A673 (cell line): ENCODE measurements around the gene COBL. TPM values are rescaled to one million over a fixed set of nuclear protein-coding genes. Genes with fewer than 3 reads are reported as not detected.

ENCODE experiments used
- BruUV-seq: library from RNA; stranded (reverse); fragments of 400-500 nt; replicated peaks from 2 replicates; lab custom pipeline; 2021; lab: Mats Ljungman, UMichigan
- CTCF ChIA-PET: fragments of 300-600 bp; sonication (Branson Sonifier 250); formaldehyde crosslinking; loops from one replicate; lab custom pipeline; 2022; ENCODE audit warnings: antibody characterized with exemption; lab: Charles Lee
- POLR2A ChIA-PET: fragments of 300-600 bp; sonication (Branson Sonifier 250); formaldehyde crosslinking; loops from one replicate; lab custom pipeline; 2022; ENCODE audit warnings: antibody characterized with exemption; ENCODE audit not compliant: low non-redundant PET; lab: Charles Lee
- DNase-seq: peaks from one replicate; pipeline ENCODE4 v3.0.0-alpha.2; 2015; ENCODE audit warnings: low spot score
- H3K27ac ChIP-seq: fragments of 200-600 bp; sonication (generic); 2 replicates; pipeline ENCODE4 v1.5.1; 2016; ENCODE audit warnings: mixed run types, low read depth, mild to moderate bottlenecking, mixed read lengths, antibody characterized with exemption, low read length; ENCODE audit not compliant: poor library complexity, severe bottlenecking
- H3K27me3 ChIP-seq: fragments of 200-600 bp; sonication (generic); replicated peaks from 2 replicates; pipeline ENCODE4 v1.6.1; 2017; ENCODE audit warnings: mixed run types, low read depth, mild to moderate bottlenecking, mixed read lengths, antibody characterized with exemption, low read length; ENCODE audit not compliant: insufficient read depth, poor library complexity
- H3K36me3 ChIP-seq: fragments of 200-600 bp; sonication (generic); 2 replicates; pipeline ENCODE4 v1.6.1; 2016; ENCODE audit warnings: mixed run types, mild to moderate bottlenecking, mixed read lengths, antibody characterized with exemption, low read length; ENCODE audit not compliant: insufficient read depth, poor library complexity, severe bottlenecking
- H3K4me1 ChIP-seq: fragments of 200-600 bp; sonication (generic); 2 replicates; pipeline ENCODE4 v1.6.1; 2017; ENCODE audit warnings: mixed run types, mild to moderate bottlenecking, mixed read lengths, antibody characterized with exemption, low read length; ENCODE audit not compliant: insufficient read depth, poor library complexity, severe bottlenecking
- H3K4me3 ChIP-seq: fragments of 200-600 bp; sonication (generic); 2 replicates; pipeline ENCODE4 v1.5.1; 2016; ENCODE audit warnings: low read depth, mixed run types, mild to moderate bottlenecking, mixed read lengths, low read length; ENCODE audit not compliant: poor library complexity, severe bottlenecking
- H3K9me3 ChIP-seq: fragments of 200-600 bp; sonication (generic); 2 replicates; pipeline ENCODE4 v1.6.1; 2016; ENCODE audit warnings: mixed run types, low read depth, mild to moderate bottlenecking, mixed read lengths, antibody characterized with exemption, low read length; ENCODE audit not compliant: poor library complexity, severe bottlenecking
- EZH2 ChIP-seq: fragments of 200-600 bp; sonication (generic); IDR thresholded peaks from 2 replicates; pipeline ENCODE4 v1.6.1; 2017; ENCODE audit warnings: borderline replicate concordance, low read depth, mild to moderate bottlenecking, mixed read lengths, antibody characterized with exemption, low read length; ENCODE audit not compliant: poor library complexity, severe bottlenecking
- intact Hi-C: fragments of 100-400 bp; cut with micrococcal nuclease; formaldehyde crosslinking; loops from one replicate; pipeline ENCODE4 v1.10.0; 2022; ENCODE audit not compliant: unreplicated experiment
- total RNA-seq: library from RNA; stranded (reverse); gene quantifications from 2 replicates; pipeline ENCODE4 v1.2.3, GENCODE V29; 2021
- TF ChIP-seq, protein P1 (sequence below): fragments of 300-800, 200-600 bp; sonication (generic); conservative IDR thresholded peaks from 2 replicates; pipeline ENCODE4 v1.5.1; 2017; ENCODE audit warnings: low read depth, mild to moderate bottlenecking, antibody characterized with exemption, low read length, moderate library complexity, mixed read lengths

COBL gene
- total RNA-seq, 1 experiment from 2014 or later = not detected

DNA sequence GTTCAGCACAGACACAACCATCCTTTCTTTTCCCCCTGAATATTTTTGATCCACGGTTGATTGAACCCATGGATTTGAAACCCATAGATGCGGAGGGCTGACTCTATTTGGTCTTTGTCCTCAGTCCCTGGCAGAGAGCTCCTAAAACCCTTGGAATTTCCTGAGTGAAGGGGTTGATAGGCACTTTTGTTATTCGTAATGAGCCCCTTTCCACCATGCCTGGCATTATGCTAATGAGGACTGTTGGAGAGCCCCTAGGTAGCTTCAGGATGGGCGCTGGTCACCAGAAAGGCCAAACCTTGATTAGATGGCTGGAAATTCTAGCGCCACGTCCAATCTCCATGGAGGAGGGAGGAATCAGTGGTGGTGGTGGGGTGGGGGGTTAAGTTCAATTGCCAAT is 328.1 kb downstream of the COBL start:
- Histone ChIP-seq H3K36me3 (no peaks in the 10 kb centered on the region), H3K4me3 (no peak overlapping the region), H3K9me3 (peaks cover 13% of the 10 kb centered on the region), H3K27me3 (no peaks in the 10 kb centered on the region), H3K27ac (no peak overlapping the region), H3K4me1 (no peaks in the 10 kb centered on the region)
- TF ChIP-seq, protein P1, sequence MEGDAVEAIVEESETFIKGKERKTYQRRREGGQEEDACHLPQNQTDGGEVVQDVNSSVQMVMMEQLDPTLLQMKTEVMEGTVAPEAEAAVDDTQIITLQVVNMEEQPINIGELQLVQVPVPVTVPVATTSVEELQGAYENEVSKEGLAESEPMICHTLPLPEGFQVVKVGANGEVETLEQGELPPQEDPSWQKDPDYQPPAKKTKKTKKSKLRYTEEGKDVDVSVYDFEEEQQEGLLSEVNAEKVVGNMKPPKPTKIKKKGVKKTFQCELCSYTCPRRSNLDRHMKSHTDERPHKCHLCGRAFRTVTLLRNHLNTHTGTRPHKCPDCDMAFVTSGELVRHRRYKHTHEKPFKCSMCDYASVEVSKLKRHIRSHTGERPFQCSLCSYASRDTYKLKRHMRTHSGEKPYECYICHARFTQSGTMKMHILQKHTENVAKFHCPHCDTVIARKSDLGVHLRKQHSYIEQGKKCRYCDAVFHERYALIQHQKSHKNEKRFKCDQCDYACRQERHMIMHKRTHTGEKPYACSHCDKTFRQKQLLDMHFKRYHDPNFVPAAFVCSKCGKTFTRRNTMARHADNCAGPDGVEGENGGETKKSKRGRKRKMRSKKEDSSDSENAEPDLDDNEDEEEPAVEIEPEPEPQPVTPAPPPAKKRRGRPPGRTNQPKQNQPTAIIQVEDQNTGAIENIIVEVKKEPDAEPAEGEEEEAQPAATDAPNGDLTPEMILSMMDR = no peak
- no peak for TF ChIP-seq EZH2
- POLR2A ChIA-PET = no interaction called here
- CTCF ChIA-PET = no interaction called here
- BruUV-seq = no TSS peak
- intact Hi-C loops = no loop called here
- DNase-seq = no peak

DNA sequence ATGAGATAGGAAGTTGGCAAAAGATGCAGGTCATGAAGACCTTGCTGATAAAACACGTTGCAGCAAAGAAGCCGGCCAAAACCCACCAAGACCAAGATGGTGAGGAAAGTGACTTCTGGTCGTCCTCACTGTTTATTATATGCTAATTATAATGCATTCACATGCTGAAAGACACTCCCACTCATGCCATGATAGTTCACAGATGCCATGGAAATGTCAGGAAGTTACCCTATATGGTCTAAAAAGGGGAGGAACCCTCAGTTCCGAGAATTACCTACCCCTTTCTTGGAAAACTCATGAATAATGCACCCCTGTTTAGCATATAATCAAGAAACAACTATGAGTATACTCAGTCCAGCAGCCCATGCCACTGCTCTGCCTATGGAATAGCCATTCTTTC is 331.5 kb downstream of the COBL start:
- Histone ChIP-seq H3K9me3 (peaks cover 32% of the 10 kb centered on the region), H3K27me3 (no peaks in the 10 kb centered on the region), H3K4me3 (no peak overlapping the region), H3K27ac (no peak overlapping the region), H3K4me1 (no peaks in the 10 kb centered on the region), H3K36me3 (no peaks in the 10 kb centered on the region)
- intact Hi-C loops = no loop called here
- no TSS peak for BruUV-seq
- TF ChIP-seq EZH2 = no peak
- TF ChIP-seq, protein P1 = no peak
- DNase-seq = no peak
- ChIA-PET POLR2A (no interaction called here), CTCF (no interaction called here)

DNA sequence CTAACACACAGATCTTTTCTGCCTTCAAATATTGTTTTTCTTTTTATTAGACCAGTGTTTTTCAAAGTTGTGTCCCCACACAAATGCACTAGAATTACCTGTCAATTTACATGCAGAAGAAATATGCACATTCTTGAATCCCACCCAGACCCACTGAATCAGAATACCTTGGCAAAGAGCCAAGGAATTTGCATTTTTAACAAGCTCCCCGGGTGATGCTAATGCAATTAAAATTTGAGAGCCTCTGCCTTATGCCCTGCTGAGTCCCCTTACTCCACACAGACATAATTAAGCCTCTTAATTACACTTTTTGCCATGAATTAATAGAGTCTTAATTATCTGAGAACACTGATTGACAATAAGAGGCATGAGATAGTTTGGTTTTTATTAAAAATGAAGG is 332.8 kb downstream of the COBL start:
- H3K4me3 ChIP-seq = no peak overlapping the region
- H3K27me3 ChIP-seq = no peaks in the 10 kb centered on the region
- no peaks in the 10 kb centered on the region for H3K36me3 ChIP-seq
- DNase-seq = no peak
- intact Hi-C loops = no loop called here
- BruUV-seq = no TSS peak
- POLR2A ChIA-PET = no interaction called here
- no peak overlapping the region for H3K27ac ChIP-seq
- H3K9me3 ChIP-seq = peaks cover 31% of the 10 kb centered on the region
- CTCF ChIA-PET = no interaction called here
- TF ChIP-seq EZH2 = no peak
- TF ChIP-seq, protein P1 = no peak
- no peaks in the 10 kb centered on the region for H3K4me1 ChIP-seq
